Smooth muscle cell (in vitro differentiated cells): ENCODE results near the gene HGFAC. TPM values are rescaled to one million over a fixed set of nuclear protein-coding genes. Genes with fewer than 3 reads are reported as not detected.
A peak's percentile ranks its signal among the peaks of the same experiment; 100 is the strongest.

Experiments used
- DNase-seq: peaks from one replicate; lab custom pipeline; 2025; ENCODE audit not compliant: unreplicated experiment; lab: John Stamatoyannopoulos, UW
- H2AFZ ChIP-seq: fragments of 200-600 bp; sonication (generic); 2 replicates; pipeline ENCODE4 v1.6.0; 2016; ENCODE audit warnings: antibody characterized with exemption, low read depth, mild to moderate bottlenecking
- H3F3A ChIP-seq: fragments of 200-600 bp; sonication (generic); 2 replicates; pipeline ENCODE4 v1.6.0; 2017; ENCODE audit warnings: antibody characterized with exemption, low read depth
- H3K27ac ChIP-seq: fragments of 200-600 bp; sonication (generic); 2 replicates; pipeline ENCODE4 v1.5.1; 2016; ENCODE audit warnings: low read depth, mild to moderate bottlenecking
- H3K27me3 ChIP-seq: fragments of 200-600 bp; sonication (generic); 2 replicates; pipeline ENCODE4 v1.6.1; 2016; ENCODE audit warnings: low read depth, mild to moderate bottlenecking
- H3K36me3 ChIP-seq: fragments of 200-600 bp; sonication (generic); 2 replicates; pipeline ENCODE4 v1.5.1; 2016; ENCODE audit warnings: low read depth
- H3K4me1 ChIP-seq: fragments of 200-600 bp; sonication (generic); 2 replicates; pipeline ENCODE4 v1.5.1; 2016; ENCODE audit warnings: low read depth
- H3K4me2 ChIP-seq: fragments of 200-600 bp; sonication (generic); 2 replicates; pipeline ENCODE4 v1.6.0; 2016; ENCODE audit warnings: mild to moderate bottlenecking
- H3K4me3 ChIP-seq: fragments of 200-600 bp; sonication (generic); 2 replicates; pipeline ENCODE4 v1.5.1; 2016; ENCODE audit warnings: mild to moderate bottlenecking
- H3K79me2 ChIP-seq: fragments of 200-600 bp; sonication (generic); 2 replicates; pipeline ENCODE4 v1.6.0; 2016; ENCODE audit warnings: low read depth, mild to moderate bottlenecking
- H3K9ac ChIP-seq: fragments of 200-600 bp; sonication (generic); 2 replicates; pipeline ENCODE4 v1.6.0; 2016; ENCODE audit warnings: low read depth
- H3K9me3 ChIP-seq: fragments of 200-600 bp; sonication (generic); replicated peaks from 2 replicates; pipeline ENCODE4 v1.5.1; 2016; ENCODE audit warnings: low read depth
- H4K20me1 ChIP-seq: fragments of 200-600 bp; sonication (generic); 2 replicates; pipeline ENCODE4 v1.6.0; 2016; ENCODE audit warnings: low read depth
- WGBS: methylation state at CpG from one replicate; pipeline ENCODE4 v1.1.7; 2016; ENCODE audit warnings: low lambda C conversion rate; 5-methylcytosine and 5-hydroxymethylcytosine counted together
- polyA plus RNA-seq: library from polyadenylated mRNA; unstranded; fragments of >200 nt; fragmentation: Nextera tagmentation; extraction: Ambion mirVana; gene quantifications from 2 replicates; pipeline ENCODE4 v1.2.1, GENCODE V29; 2016
- total RNA-seq: library from RNA; depleted of rRNA; stranded (reverse); fragments of >200 nt; gene quantifications from 2 replicates; pipeline ENCODE4 v1.2.3, GENCODE V29; 2014
- TF ChIP-seq, protein P1 (sequence below): fragments of 200-600 bp; sonication (generic); IDR thresholded peaks from 2 replicates; pipeline ENCODE4 v1.5.1; 2017; ENCODE audit warnings: borderline replicate concordance, mild to moderate bottlenecking, antibody characterized with exemption; ENCODE audit not compliant: insufficient read depth, poor library complexity, severe bottlenecking

The HGFAC gene
- total and polyA plus RNA-seq, 2 experiments from 2014 or later: 0.58 TPM; not detected in 1

DNA sequence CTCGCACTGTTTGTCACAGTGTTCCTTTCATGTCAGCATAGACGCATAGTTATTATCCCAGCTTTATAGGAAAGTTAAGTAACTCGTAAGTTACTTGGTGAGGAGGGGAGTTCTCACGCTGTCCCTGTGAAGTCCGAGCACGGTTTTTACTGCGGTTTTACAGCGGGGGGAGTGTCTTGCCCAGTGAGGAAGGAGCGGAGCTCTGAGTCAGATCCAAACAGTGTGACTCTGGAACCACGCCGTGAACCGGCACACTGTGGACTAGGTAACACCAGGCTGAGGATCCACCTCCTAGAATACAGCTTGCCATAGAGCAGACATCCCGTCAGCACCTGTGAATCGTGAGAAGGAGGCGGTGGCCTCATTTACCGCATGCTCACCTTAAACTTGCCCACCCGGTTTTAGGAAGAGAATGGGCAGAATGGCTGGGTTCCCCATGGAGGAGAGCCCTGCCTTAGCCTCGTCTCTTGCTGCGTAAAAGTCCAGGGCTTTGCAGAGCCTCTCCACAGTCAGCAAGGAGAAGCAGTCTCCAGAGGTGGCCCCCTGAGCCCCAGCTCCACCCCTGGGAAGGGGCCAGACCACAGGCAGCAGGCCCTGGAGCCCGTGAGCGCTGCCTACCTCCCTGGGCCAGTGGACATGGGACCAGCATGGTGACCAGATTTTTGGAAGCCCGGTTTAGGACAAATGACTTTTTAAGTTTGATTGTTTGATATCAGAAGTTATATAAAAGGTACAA lies 40.2 kb upstream of the HGFAC start:
- Histone ChIP-seq H3K9ac (no peak overlapping the region), H3K79me2 (no peaks in the 10 kb centered on the region), H4K20me1 (peaks cover 55% of the 10 kb centered on the region), H2AFZ (no peak overlapping the region), H3K27me3 (no peaks in the 10 kb centered on the region), H3K4me2 (no peak overlapping the region), H3K9me3 (no peaks in the 10 kb centered on the region), H3K36me3 (no peaks in the 10 kb centered on the region), H3K27ac (no peak overlapping the region), H3K4me3 (no peak overlapping the region), H3K4me1 (no peaks in the 10 kb centered on the region), H3F3A (no peaks in the 10 kb centered on the region)
- WGBS: 78% methylated on average over 22 of the region's 22 CpGs
- no peak for DNase-seq
- TF ChIP-seq, protein P1, sequence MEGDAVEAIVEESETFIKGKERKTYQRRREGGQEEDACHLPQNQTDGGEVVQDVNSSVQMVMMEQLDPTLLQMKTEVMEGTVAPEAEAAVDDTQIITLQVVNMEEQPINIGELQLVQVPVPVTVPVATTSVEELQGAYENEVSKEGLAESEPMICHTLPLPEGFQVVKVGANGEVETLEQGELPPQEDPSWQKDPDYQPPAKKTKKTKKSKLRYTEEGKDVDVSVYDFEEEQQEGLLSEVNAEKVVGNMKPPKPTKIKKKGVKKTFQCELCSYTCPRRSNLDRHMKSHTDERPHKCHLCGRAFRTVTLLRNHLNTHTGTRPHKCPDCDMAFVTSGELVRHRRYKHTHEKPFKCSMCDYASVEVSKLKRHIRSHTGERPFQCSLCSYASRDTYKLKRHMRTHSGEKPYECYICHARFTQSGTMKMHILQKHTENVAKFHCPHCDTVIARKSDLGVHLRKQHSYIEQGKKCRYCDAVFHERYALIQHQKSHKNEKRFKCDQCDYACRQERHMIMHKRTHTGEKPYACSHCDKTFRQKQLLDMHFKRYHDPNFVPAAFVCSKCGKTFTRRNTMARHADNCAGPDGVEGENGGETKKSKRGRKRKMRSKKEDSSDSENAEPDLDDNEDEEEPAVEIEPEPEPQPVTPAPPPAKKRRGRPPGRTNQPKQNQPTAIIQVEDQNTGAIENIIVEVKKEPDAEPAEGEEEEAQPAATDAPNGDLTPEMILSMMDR: no peak

DNA sequence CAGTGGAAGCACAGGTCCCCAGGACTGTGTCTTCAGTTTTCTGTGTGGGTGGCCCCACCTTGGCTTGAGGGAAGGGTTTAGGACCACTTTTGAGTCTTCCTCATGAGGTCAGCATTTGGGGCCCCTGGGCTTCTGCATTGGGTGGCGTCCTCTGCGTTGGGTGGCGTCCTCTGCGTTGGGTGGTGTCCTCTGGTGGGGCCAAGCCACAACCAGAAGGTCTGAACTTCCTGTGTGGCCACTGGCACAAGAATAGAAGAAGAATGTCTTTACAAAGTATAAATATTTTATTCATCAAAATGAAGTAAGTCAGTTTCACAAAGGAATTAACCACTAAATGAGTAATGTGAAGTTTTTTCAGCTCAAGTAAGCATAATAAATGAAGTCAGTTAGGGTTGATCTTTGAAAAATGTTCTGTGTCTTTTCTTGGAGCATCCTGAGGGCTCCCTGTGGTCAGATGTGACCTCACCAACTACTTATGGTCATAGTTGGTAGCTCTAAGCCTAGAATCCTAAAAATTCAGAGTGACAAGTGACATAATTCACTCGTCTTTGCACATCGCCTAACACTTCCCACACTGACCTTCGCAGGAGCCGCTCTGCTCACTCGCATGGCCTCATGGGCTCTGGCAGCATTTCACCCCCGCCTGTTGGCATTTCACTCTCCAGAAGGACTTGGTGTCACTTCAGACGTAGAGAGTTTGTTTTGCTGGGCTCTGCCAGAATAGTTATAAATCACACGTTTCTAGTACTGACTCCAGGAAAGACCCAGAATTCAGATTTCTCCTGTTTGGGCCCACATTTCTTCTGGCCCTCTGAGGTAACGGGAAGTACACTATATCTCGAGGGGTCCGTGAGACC lies 39.0 kb upstream of the HGFAC start:
- Histone ChIP-seq H3K9ac (no peak overlapping the region), H3F3A (no peaks in the 10 kb centered on the region), H3K4me2 (no peak overlapping the region), H3K4me1 (no peaks in the 10 kb centered on the region), H3K9me3 (no peaks in the 10 kb centered on the region), H3K79me2 (no peaks in the 10 kb centered on the region), H3K27me3 (no peaks in the 10 kb centered on the region), H3K4me3 (no peak overlapping the region), H2AFZ (no peak overlapping the region), H4K20me1 (peaks cover 66% of the 10 kb centered on the region), H3K27ac (peak overlapping the region; percentile 32), H3K36me3 (no peaks in the 10 kb centered on the region)
- 80% methylated on average over 15 of the region's 15 CpGs for WGBS
- TF ChIP-seq, protein P1: no peak
- DNase-seq: no peak

DNA sequence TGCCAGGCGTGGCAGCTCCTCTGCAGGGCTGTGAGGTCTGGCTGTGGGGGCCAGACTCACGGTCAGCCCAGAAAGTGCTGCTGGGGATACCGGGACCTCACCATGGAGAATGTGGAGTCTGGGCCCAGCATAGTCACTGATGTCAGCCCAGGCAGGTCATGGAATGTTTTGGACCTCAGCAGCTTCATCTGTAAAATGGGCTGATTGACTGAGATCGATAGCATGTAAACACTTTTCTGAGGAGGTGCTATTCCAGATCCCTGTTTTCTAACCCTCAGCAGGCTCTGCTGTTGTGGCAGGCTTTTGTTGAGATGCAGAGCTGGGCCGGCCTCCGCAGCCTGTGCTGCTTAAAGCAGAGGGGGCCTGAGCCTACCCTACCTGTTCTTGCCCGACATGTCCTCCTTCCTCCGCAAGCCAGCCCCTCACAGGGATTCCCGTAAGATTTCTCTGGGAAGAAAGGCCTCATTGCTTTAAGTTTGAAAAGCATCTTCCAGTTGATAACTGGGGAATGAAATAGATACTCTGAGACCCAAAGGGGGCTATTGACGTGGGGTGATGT lies 38.3 kb upstream of the HGFAC start:
- peaks cover 73% of the 10 kb centered on the region for H4K20me1 ChIP-seq
- no peak for DNase-seq
- H3K27ac ChIP-seq: no peak overlapping the region
- no peaks in the 10 kb centered on the region for H3K9me3 ChIP-seq
- H3K4me1 ChIP-seq: no peaks in the 10 kb centered on the region
- no peaks in the 10 kb centered on the region for H3F3A ChIP-seq
- 79% methylated on average over 10 of the region's 10 CpGs for WGBS
- no peak overlapping the region for H2AFZ ChIP-seq
- H3K79me2 ChIP-seq: no peaks in the 10 kb centered on the region
- H3K36me3 ChIP-seq: no peaks in the 10 kb centered on the region
- H3K27me3 ChIP-seq: no peaks in the 10 kb centered on the region
- no peak overlapping the region for H3K9ac ChIP-seq
- no peak overlapping the region for H3K4me3 ChIP-seq
- TF ChIP-seq, protein P1: no peak
- no peak overlapping the region for H3K4me2 ChIP-seq
